Osteoblast (primary cell): ENCODE measurements around the gene OR6A2. TPM values are rescaled to one million over a fixed set of nuclear protein-coding genes. Genes with fewer than 3 reads are reported as not detected.
A peak's percentile ranks its signal among the peaks of the same experiment; 100 is the strongest.

Experiments used
- DNase-seq: peaks from one replicate; pipeline ENCODE4 v3.0.0; 2011; ENCODE audit warnings: low spot score, mixed read lengths; ENCODE audit not compliant: insufficient read length; ENCODE audit errors: missing footprints
- H2AFZ ChIP-seq: 2 replicates; pipeline ENCODE4 v1.6.0; 2011; ENCODE audit warnings: mild to moderate bottlenecking, low read length
- H3K27ac ChIP-seq: 2 replicates; pipeline ENCODE4 v1.5.1; 2011; ENCODE audit warnings: mild to moderate bottlenecking, low read depth, low read length, moderate library complexity
- H3K27me3 ChIP-seq: 2 replicates; pipeline ENCODE4 v1.6.0; 2012; ENCODE audit warnings: mild to moderate bottlenecking, control low read depth, inconsistent platforms, low read length, moderate library complexity; ENCODE audit not compliant: insufficient read depth
- H3K36me3 ChIP-seq: 2 replicates; pipeline ENCODE4 v1.5.1; 2011; ENCODE audit warnings: mild to moderate bottlenecking, low read length, control low read depth, moderate library complexity; ENCODE audit not compliant: insufficient read depth
- H3K4me1 ChIP-seq: 2 replicates; pipeline ENCODE4 v1.5.1; 2011; ENCODE audit warnings: mild to moderate bottlenecking, low read length, control low read depth, moderate library complexity; ENCODE audit not compliant: insufficient read depth
- H3K4me2 ChIP-seq: 2 replicates; pipeline ENCODE4 v1.6.0; 2011; ENCODE audit warnings: mild to moderate bottlenecking, low read length; ENCODE audit not compliant: insufficient read depth
- H3K4me3 ChIP-seq: fragments of 200-600 bp; sonication (generic); 3 replicates; pipeline ENCODE4 v1.5.1; 2012; ENCODE audit warnings: mild to moderate bottlenecking, low read length, inconsistent platforms; ENCODE audit not compliant: insufficient read depth
- H3K79me2 ChIP-seq: 2 replicates; pipeline ENCODE4 v1.6.0; 2012; ENCODE audit warnings: mild to moderate bottlenecking, low read length, control low read depth, inconsistent platforms; ENCODE audit not compliant: insufficient read depth
- H3K9me3 ChIP-seq: 2 replicates; pipeline ENCODE4 v1.5.1; 2011; ENCODE audit warnings: low read depth, low read length, control low read depth
- H4K20me1 ChIP-seq: 2 replicates; pipeline ENCODE4 v1.6.0; 2012; ENCODE audit warnings: mild to moderate bottlenecking, low read length, control low read depth; ENCODE audit not compliant: insufficient read depth
- CTCF ChIP-seq: IDR thresholded peaks from 2 replicates; pipeline ENCODE4 v1.5.1; 2011; ENCODE audit warnings: mild to moderate bottlenecking, low read depth, low read length, moderate library complexity; ENCODE audit errors: extremely low read depth
- total RNA-seq: library from RNA; depleted of rRNA; stranded (reverse); fragments of >200 nt; gene quantifications from 2 replicates; pipeline ENCODE4 v1.2.3, GENCODE V29; 2012

The OR6A2 gene
- 0.36 and 0.59 TPM in 2 replicates for total RNA-seq

GRCh38 chr11:6799402-6799801 is at the start of gene OR6A2:
Gene OR6A2, minus strand, starts transcription at chr11:6799689. Its CDS starts 3,981 bp downstream, at chr11:6795708.
- H3K36me3 ChIP-seq = no peaks in the 10 kb centered on the region
- no peak within 1 kb of the TSS for H3K4me2 ChIP-seq
- H3K4me1 ChIP-seq = no peaks in the 10 kb centered on the region
- H3K27ac ChIP-seq = no peak within 1 kb of the TSS
- H3K79me2 ChIP-seq = no peaks in the 10 kb centered on the region
- H3K27me3 ChIP-seq = no peaks in the 10 kb centered on the region
- no peak within 1 kb of the TSS for H3K4me3 ChIP-seq
- H3K9me3 ChIP-seq = no peaks in the 10 kb centered on the region
- no peaks in the 10 kb centered on the region for H4K20me1 ChIP-seq
- DNase-seq = peak; percentile 15
- TF ChIP-seq CTCF = no peak
- H2AFZ ChIP-seq = no peak within 1 kb of the TSS

DNA sequence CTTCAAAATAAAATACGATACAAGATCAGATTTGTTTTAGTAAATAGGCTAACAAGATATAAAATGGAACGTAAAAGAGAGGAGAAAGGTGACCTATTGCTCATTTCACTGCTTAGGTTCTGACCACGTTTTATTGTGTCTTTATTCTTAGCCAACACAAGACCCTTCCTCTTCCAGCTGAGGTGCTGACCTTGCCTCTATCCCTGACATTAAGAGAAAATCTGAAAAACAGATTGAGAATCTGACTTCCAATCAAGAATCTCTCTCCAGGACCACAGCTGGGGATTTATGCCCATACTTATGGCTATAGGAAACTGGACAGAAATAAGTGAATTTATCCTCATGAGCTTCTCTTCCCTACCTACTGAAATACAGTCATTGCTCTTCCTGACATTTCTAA is 45.9 kb upstream of the OR6A2 start, which contains the start of gene OR10A5:
Gene OR10A5 (plus strand): TSS at position 301 of the 400 bp plus-strand sequence. CDS start 0 bp downstream, at position 301.
- Histone ChIP-seq H3K9me3 (no peaks in the 10 kb centered on the region), H3K4me1 (no peaks in the 10 kb centered on the region), H3K4me2 (no peak within 1 kb of the TSS), H3K4me3 (no peak within 1 kb of the TSS), H3K79me2 (no peaks in the 10 kb centered on the region), H3K27ac (no peak within 1 kb of the TSS), H2AFZ (no peak within 1 kb of the TSS), H4K20me1 (no peaks in the 10 kb centered on the region), H3K27me3 (no peaks in the 10 kb centered on the region), H3K36me3 (no peaks in the 10 kb centered on the region)
- no peak for DNase-seq
- no peak for TF ChIP-seq CTCF

GRCh38 chr11:6844356-6844755 is 44.9 kb upstream of the OR6A2 start:
- Histone ChIP-seq H3K27me3 (no peaks in the 10 kb centered on the region), H3K4me2 (no peak overlapping the region), H3K4me1 (no peaks in the 10 kb centered on the region), H4K20me1 (no peaks in the 10 kb centered on the region), H2AFZ (no peak overlapping the region), H3K79me2 (no peaks in the 10 kb centered on the region), H3K27ac (no peak overlapping the region), H3K36me3 (no peaks in the 10 kb centered on the region), H3K4me3 (no peak overlapping the region), H3K9me3 (no peaks in the 10 kb centered on the region)
- DNase-seq = no peak
- no peak for TF ChIP-seq CTCF

DNA sequence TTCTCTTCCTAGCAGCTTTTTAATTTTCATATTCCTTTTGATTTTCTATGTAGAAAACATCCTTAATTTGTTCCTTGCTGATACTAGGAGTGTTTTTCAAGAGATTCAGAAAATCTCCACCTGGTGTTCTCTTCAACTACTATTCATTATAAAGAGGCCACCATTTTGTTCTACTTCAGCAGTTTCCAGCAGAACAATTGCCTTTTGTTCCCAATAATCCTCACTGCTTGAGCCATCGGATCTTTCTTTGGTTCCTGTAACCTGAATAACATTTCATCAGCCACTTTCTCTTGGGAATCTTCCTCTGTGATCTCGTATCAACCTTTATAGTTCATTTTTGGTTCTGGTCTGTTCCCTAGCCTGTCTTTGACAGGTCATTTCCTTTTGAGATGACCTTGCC is 44.2 kb upstream of the OR6A2 start:
- no peak for TF ChIP-seq CTCF
- Histone ChIP-seq H3K4me2 (no peak overlapping the region), H3K9me3 (no peaks in the 10 kb centered on the region), H3K36me3 (no peaks in the 10 kb centered on the region), H4K20me1 (no peaks in the 10 kb centered on the region), H3K79me2 (no peaks in the 10 kb centered on the region), H3K27ac (no peak overlapping the region), H2AFZ (no peak overlapping the region), H3K4me3 (no peak overlapping the region), H3K27me3 (no peaks in the 10 kb centered on the region), H3K4me1 (no peaks in the 10 kb centered on the region)
- no peak for DNase-seq
